ENCODE results near the gene ENPP5.

Gene ENPP5, protein sequence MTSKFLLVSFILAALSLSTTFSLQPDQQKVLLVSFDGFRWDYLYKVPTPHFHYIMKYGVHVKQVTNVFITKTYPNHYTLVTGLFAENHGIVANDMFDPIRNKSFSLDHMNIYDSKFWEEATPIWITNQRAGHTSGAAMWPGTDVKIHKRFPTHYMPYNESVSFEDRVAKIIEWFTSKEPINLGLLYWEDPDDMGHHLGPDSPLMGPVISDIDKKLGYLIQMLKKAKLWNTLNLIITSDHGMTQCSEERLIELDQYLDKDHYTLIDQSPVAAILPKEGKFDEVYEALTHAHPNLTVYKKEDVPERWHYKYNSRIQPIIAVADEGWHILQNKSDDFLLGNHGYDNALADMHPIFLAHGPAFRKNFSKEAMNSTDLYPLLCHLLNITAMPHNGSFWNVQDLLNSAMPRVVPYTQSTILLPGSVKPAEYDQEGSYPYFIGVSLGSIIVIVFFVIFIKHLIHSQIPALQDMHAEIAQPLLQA

DNA sequence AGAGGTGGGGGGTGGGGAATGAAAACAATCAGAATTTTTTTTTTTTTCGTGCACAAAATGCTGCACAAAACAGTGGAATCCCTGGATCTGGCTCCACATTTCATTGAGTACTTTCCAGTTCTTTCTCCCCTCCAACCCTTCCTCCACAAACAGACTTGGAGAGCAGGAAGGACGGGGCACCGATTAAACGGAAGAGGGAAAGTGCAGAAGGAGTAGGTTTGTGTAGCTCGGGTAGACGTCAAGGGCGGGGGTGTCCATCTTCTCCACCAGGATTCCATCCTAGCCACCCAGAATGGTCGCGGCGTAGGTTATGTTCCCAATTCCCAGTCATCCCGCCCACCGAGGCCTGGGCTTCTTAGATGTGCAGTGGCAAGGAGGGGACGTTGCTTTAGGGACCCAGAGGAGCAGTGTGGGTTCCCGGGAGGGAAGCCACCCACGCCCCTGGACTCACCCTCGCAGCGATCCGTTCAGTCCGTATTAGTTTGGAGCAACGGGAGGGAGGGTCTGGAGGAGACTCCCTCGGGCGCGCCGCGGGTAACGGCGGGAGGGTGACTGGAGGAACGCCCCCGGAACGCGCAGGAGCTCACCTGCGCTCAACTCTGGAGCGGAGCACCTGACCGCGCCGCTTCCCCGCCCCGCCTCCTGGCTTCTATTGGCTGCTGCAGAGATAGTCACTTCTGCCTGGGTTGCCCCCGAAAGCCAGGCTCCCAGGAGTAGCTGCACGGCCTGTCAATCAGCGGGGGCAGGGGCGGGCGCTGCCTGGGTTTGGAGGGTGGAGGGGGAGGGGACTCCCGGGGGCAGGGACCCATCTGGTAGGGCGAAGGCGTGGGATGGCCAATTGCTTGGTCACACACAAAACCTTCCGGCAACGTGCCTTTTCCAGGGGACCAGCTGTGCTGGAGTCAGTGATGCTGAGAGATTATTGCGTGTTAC, at the start of gene ENPP5:
ENPP5 (minus strand) TSS at position 624 of the 933 bp plus-strand sequence. CDS start 2,718 bp downstream, outside the sequence.
- peak within 1 kb of the TSS; percentile 82 for H3K27ac ChIP-seq
- TF ChIP-seq, protein P1, sequence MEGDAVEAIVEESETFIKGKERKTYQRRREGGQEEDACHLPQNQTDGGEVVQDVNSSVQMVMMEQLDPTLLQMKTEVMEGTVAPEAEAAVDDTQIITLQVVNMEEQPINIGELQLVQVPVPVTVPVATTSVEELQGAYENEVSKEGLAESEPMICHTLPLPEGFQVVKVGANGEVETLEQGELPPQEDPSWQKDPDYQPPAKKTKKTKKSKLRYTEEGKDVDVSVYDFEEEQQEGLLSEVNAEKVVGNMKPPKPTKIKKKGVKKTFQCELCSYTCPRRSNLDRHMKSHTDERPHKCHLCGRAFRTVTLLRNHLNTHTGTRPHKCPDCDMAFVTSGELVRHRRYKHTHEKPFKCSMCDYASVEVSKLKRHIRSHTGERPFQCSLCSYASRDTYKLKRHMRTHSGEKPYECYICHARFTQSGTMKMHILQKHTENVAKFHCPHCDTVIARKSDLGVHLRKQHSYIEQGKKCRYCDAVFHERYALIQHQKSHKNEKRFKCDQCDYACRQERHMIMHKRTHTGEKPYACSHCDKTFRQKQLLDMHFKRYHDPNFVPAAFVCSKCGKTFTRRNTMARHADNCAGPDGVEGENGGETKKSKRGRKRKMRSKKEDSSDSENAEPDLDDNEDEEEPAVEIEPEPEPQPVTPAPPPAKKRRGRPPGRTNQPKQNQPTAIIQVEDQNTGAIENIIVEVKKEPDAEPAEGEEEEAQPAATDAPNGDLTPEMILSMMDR (conservative IDR thresholded peaks at IDR 0.05), result no peak
- 0 out of 2 replicates have a peak, but pooled peaks have one; percentile 30 for TF ChIP-seq ZFX (IDR thresholded peaks at IDR 0.05)

GRCh38 chr6:46219661-46220060, 48.9 kb upstream of the ENPP5 start:
- no peak overlapping the region for H3K27ac ChIP-seq
- TF ChIP-seq, protein P1 (conservative IDR thresholded peaks at IDR 0.05), result no peak
- no peak for TF ChIP-seq ZFX (IDR thresholded peaks at IDR 0.05)

DNA sequence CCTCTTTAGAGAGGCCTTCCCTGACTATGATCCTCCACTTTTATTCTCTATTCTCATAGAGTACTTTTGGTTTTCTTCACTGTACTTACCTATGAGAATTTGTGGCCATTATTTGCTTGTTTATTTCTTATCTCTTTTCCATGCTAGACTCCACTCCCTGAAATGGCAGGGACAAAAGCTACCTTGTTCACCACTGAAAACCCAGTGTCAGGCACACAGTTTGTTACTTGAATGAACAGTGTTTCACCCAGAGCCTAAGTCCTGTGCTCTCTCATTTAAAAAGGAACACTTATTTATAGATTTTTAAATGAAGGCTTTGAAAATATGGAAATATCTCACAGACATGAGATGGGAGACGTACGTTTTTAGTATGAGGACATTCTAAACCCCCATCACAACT, 47.7 kb upstream of the ENPP5 start:
- TF ChIP-seq ZFX (IDR thresholded peaks at IDR 0.05), result no peak
- TF ChIP-seq, protein P1 (conservative IDR thresholded peaks at IDR 0.05), result no peak

GRCh38 chr6:46217671-46218131, 46.9 kb upstream of the ENPP5 start:
- no peak overlapping the region for H3K27ac ChIP-seq
- TF ChIP-seq ZFX (IDR thresholded peaks at IDR 0.05), result no peak
- TF ChIP-seq, protein P1 (conservative IDR thresholded peaks at IDR 0.05), result no peak

More for the DNA sequence above, 47.7 kb upstream of the ENPP5 start:
- no peak overlapping the region for H3K27ac ChIP-seq

DNA sequence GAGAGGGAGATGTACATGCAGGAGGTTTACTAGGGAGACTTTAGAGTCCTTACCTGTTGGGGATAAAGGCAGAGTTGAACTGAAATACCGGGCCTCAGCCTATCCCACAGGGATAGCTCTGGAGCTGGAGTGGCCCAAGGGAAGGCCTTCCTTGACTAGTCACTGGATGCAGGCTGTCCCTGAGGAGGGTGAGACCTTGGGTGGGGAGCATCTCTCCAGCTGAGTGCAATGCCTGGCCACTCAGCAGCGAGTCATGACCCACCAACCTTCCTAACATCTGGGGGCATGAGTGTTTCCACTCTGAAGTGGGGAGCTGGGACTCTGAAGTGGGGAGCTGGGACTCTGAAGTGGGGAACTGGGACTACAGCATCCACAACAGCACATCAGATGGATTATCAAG, 46.1 kb upstream of the ENPP5 start:
- H3K27ac ChIP-seq, result no peak overlapping the region
- TF ChIP-seq ZFX (IDR thresholded peaks at IDR 0.05), result no peak
- TF ChIP-seq, protein P1 (conservative IDR thresholded peaks at IDR 0.05), result no peak

DNA sequence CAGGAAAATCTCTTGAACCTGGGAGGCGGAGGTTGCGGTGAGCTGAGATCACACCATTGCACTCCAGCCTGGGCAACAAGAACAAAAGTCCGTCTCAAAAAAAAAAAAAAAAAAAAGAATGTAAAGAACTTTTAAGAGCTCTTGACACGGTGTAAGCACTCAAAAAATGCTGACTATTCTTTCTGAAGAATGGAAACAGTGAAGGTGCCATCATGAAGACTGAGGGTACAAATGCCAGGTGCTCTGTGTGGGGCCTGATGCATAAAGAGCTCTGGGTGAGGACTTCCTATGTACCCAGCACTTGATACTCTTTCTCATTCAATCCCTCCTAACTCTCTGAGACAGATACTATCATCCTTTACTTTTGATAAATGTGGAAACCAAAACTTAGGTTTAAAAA, 45.0 kb upstream of the ENPP5 start:
- H3K27ac ChIP-seq, result no peak overlapping the region
- TF ChIP-seq, protein P1 (conservative IDR thresholded peaks at IDR 0.05), result no peak
- TF ChIP-seq ZFX (IDR thresholded peaks at IDR 0.05), result no peak

Measured in C4-2B (cell line).